Measurements from ENCODE around the gene POU2F3.

The POU2F3 gene

GRCh38 chr11:120337355-120338106 is 97.6 kb downstream of the POU2F3 start:
- DNase-seq (ENCODE audit: low spot score): peak; percentile 12

- no peak for DNase-seq (ENCODE audit: low spot score)
Observed at GRCh38 chr11:120338107-120338933, 98.4 kb downstream of the POU2F3 start.

GRCh38 chr11:120339394-120339890 is 99.5 kb downstream of the POU2F3 start:
- DNase-seq (ENCODE audit: low spot score): no peak

- no peak for DNase-seq (ENCODE audit: low spot score)
Observed at GRCh38 chr11:120340529-120340928, 100.6 kb downstream of the POU2F3 start.

GRCh38 chr11:120342226-120342625 is 102.3 kb downstream of the POU2F3 start:
- no peak for DNase-seq (ENCODE audit: low spot score)

- DNase-seq (ENCODE audit: low spot score): no peak
Observed at GRCh38 chr11:120342678-120343077, 102.7 kb downstream of the POU2F3 start.

- DNase-seq (ENCODE audit: low spot score): no peak
Observed at GRCh38 chr11:120343429-120343828, 103.5 kb downstream of the POU2F3 start.

- DNase-seq (ENCODE audit: low spot score): no peak
Observed at GRCh38 chr11:120344302-120345004, 104.5 kb downstream of the POU2F3 start.

- peak; percentile 4 for DNase-seq (ENCODE audit: low spot score)
Observed at GRCh38 chr11:120346233-120346632, 106.3 kb downstream of the POU2F3 start.

GRCh38 chr11:120350637-120351036 is 110.7 kb downstream of the POU2F3 start:
- no peak for DNase-seq (ENCODE audit: low spot score)

- no peak for DNase-seq (ENCODE audit: low spot score)
Observed at GRCh38 chr11:120352405-120352804, 112.5 kb downstream of the POU2F3 start.

GRCh38 chr11:120354068-120354467 is 114.1 kb downstream of the POU2F3 start:
- DNase-seq (ENCODE audit: low spot score): no peak

- DNase-seq (ENCODE audit: low spot score): no peak
Observed at GRCh38 chr11:120354779-120355178, 114.8 kb downstream of the POU2F3 start.

GRCh38 chr11:120357620-120358019 is 117.7 kb downstream of the POU2F3 start:
- DNase-seq (ENCODE audit: low spot score): no peak

GRCh38 chr11:120358729-120359128 is 118.8 kb downstream of the POU2F3 start:
- no peak for DNase-seq (ENCODE audit: low spot score)

GRCh38 chr11:120363436-120363835 is 123.5 kb downstream of the POU2F3 start:
- no peak for DNase-seq (ENCODE audit: low spot score)

GRCh38 chr11:120365512-120365911 is 125.6 kb downstream of the POU2F3 start:
- no peak for DNase-seq (ENCODE audit: low spot score)

Small RNAs within 50 kb of the gene (small RNA-seq; reads per million reads assigned to genes)
- gene RF00100: 905 to 19,926 reads per million in 2 experiments

Data from SK-N-DZ (cell line).